ENCODE data around the gene CDH18.
A peak's percentile ranks its signal among the peaks of the same experiment; 100 is the strongest.

CDH18 gene

DNA sequence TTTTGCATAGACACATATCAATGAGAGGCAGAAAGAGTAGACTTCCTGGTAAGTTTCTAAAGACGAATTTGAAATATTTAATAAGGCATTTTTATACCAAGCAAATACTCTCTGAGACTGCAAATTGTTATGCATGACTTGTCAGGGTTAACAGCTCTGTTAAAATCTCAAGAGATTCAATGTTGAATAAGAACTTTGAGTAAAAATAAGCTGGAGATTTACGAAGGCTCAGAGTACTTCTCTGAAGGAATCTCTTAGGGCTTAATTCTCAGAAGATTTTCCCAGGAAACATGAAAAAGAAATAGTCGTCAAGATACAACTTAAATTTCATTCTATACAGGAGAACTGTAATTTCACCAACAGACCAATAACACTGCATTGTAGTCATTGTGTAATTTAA, 259.4 kb downstream of the CDH18 start:
- no peak for DNase-seq

DNA sequence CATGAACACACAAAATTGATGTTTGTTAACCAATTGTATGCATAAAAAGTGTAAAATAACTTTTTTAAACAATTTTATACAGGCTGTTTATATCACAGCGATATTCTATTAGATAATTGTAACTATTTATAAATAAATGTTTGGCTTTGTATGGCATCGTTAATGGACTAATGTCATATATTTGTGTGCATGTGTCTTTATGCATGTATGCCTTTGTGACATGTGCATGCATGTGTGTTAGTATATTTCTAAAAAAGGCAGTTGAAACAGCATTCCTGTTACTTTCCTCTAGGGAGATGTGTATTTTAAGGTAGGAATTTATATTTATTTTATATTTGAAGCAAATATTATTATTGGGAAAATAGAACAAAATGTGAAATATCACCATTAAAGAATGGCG, 268.9 kb downstream of the CDH18 start:
- DNase-seq = no peak

DNA sequence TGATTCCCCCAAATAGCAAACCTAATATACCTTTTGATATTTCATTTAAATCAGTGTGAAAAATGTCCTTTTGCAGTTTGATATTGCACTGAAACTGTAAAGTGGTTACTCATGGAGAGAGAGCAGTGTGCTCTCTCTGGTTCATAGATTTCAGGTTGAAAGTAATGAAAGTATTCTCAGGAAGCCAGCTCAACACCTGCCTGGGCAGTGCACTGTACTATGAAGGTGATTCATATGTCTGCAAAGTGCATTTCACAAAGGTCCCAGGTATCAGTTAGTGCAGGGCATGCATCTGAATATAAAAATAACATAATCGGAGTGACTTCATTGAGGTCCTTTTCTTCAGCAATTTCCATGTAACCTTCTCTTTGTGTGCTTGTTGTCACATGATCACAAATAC, 274.3 kb downstream of the CDH18 start:
- no peak for DNase-seq

DNA sequence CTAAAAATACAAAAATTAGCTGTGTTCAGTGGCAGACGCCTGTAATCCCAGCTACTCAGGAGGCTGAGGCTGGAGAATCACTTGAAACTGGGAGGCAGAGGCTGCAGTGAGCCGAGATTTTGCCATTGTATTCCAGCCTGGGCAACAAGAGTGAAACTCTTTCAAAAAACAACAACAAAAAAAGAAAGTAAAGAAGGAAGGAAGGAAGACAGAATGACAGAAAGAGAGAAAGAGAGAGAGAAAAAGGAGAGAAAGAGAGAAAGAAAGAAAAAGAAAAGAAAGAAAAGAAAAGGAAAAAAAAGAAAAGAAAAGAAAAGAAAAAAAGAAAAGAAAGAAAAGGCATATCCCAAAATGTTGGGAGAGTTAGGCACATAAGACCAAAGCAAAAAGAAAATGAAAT, 278.6 kb downstream of the CDH18 start:
- no peak for DNase-seq

DNA sequence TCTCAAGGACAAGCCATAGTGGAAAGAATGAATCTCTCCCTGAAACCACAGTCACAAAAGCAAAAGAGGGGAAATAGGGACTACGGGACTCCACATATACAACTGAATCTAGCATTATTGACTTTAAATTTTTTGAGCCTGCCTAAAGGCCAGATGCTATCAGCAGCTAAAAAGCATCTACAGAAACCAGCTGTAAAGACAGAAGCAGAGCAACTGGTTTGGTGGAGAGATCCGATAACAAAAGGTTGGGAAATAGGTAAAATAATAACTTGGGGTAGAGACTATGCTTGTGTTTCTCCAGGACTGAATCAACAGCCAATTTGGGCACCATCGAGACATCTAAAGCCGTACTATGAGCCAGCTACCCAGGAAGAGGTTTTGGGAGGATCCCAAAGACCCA, 281.2 kb downstream of the CDH18 start:
- DNase-seq = no peak

DNA sequence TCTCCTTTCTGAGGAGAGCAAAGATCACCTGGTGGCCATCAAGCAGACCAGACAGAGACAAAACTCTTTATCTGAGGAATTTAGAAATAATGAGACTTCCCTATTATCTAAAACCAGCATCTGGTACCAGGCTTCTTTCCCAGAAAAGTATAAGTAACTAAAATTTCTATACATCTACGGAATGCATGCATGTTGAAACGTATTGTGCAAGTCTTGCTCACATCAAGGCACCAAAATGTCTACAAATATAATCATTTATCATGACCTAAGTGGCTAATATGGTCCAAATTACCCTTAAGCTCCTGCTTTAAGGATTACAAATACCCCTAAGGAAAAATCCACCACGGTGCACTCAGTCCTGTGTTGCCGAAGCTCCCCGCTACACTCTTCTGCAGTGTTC, 286.3 kb downstream of the CDH18 start:
- no peak for DNase-seq

DNA sequence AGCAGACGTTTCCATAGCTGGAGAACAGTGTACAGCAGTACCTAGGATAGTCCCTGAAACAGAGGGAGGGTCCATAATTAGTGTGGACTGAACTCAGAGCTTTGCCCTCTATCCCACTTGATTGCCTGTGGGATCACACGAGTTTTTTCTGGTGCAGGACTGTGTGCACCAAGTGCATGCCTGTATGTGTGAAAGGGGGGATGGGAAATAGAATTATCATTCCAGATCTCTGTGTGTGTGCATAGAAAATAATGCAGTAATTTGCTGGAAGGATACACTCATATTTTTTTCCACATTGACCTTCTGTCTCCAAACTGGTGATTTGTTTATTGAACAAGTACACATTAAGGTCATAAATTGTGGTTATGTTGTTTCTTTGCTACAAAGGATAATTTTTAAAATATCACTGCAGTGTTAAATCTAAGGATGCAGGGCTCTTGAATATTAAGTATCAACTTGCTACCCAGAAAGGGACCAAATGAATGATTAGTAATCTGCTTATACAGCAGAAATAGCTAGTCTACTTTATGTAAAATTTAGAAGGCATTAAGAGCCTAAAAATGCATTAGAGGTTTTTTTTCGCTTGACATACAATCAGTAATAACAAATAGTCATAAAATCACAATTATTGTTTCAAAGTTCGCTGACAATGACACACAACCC, 292.9 kb downstream of the CDH18 start:
- no peak for DNase-seq

DNA sequence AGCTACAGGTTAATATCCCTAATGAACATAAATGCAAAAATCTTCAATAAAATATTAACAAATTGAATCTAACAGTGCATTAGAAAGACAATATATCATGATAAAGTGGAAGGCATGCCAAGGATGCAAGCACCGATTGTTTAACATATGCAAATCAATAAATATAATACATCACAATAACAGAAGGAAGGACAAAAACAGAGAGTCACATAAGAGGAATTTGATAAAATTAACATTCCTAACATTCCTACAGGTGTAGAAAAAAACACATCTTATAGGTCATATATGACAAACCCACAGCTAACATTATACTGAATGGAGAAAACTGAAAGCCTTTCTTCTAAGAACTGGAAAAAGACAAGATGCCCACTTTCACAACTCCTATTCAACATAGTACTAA, 297.0 kb downstream of the CDH18 start:
- no peak for DNase-seq

DNA sequence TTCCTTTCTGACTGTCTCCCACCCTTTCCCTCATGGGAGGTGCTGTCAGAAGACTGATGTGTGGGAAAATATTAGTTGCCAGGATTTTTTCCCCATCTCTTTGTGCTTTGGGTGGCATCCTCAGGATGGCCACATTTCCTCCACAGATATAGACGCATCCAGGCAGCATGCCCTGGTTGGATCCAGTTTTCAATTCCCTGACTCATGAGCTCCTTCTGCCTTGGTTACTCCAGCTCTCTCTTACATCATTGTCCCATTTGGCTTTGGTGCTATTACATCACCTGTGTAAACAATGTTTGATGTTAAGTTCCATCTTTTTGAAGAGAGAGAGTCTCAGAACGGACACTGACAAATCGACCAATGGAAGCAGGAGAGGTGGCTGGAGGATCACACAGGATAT, 302.5 kb downstream of the CDH18 start:
- DNase-seq = no peak

DNA sequence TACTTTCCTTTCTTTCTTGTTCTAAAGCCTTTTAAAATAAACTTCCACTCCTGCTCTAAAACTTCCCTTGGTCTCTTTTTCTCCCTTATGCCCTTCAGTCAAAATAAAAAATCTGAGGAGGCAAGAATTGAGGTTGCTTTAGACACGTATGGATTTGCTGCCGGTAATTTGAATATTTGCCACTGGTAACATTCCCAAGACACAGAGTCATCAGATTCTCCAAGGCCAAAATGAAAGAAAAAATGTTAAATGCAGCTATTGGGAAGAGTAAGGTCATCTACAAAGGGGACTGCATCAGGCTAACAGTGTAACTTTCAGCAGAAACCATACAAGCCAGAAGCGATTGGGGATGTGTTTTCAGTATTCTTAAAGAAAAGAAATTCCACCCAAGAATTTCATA, 311.1 kb downstream of the CDH18 start:
- DNase-seq = no peak

DNA sequence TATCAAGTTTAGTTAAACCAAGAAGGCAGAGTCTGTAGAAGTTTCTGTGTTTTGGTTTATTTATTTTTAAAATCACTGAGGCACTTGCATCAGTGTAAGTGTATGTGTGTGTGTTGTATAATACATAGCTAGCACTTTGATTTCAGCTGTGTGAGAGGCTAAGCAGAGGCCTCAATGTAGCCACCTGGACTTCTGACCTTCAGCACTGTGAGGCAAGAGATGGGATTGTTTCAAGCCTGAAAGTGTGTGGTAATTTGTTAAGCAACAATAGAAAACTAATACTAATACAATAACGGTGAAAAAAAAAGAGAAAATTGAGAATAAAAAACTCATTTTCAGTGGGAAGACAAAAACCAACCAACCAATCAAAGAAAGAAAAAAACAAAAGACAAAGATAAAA, 327.3 kb downstream of the CDH18 start:
- DNase-seq = no peak

DNA sequence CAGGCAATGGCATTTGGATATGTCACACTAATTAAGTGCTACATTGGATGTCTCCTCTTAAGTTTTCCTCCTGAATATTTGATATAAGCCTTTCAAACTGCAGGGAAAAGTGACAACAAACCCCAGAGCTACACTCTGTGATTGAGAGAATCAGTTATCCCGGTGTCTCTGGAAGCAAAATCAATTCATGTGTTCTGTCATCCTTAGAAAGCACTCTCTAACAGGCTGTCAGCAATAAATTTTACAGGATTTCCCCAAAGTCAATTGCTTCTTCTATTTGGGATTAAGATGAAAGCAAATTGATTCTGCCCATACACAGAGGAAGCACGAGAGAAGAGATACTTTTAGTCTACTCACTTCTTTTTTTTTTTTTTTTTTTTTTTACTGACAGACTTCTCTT, 332.4 kb downstream of the CDH18 start:
- no peak for DNase-seq

DNA sequence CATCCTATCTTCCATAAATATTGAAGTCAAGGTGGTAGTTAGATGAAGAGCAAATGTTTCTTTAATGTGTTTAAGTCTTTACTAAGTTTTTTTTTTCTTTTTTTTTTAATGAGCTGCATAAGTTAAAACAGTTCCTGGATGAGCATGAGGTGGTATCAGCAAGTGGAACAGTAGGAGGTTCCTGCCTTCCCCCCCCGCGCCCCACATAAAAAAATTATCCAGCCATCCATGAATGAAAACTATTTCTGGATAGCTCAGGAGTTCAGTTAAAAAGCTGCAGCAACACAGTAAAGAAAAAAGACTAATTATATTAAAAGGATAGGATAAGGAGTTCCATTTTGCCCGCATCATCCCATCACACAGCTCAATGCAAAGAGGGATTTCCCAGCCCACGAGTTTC, 349.5 kb downstream of the CDH18 start:
- DNase-seq = no peak

DNA sequence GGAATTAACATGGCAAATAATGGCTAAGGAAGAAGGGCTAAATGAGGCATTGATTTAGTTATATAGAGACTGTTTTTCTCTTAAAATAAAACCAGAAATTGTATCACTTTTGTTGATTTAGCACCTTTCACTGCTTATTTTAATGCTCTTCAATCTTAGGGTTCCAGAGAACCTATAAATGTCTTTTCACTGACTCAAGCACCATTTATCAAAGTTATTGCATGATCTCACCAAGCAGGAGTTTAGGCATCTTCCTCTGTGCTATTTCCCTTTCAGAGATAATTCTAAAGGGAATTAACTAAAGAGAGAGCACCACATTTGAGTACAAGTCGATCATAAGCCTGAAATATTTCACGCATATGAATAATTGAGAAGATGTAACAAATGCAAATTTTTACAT, 357.1 kb downstream of the CDH18 start:
- DNase-seq = no peak

DNA sequence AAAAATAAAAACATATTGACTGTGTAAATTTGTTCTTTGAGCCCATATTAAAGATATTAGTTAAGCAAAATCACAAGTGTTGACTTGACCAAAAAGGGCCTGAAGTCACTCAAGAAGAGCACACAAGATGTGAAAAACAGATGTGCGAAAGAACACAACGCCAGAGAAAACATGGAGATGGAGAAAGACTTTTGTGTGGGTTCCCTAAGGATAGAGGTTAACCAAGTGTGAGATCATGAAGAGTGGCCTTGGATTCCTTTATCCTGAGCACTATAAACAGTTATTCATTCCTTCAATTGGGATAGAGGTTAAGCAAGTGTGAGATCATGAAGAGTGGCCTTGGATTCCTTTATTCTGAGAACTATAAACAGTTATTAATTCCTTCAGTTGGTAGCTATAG, 361.8 kb downstream of the CDH18 start:
- no peak for DNase-seq

DNA sequence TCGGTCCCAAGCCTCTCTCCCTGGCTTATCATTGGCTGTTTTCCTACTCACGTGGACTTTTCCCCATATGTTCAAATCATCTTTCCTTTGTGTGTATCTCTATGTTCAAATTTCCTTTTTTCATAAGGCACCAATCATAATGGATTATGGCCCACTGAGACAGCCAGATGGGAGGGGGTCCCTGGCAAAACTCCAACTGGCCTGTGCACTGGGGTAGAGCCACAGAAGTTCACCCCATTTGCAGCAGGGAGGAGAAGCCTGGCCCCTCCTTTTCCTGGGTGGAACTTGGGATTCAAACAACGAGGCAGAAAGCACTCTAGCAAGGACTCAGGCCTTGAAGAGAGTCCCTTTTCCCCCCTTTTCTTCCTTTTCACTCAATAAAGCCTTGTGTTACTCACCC, 362.4 kb downstream of the CDH18 start:
- no peak for DNase-seq

DNA sequence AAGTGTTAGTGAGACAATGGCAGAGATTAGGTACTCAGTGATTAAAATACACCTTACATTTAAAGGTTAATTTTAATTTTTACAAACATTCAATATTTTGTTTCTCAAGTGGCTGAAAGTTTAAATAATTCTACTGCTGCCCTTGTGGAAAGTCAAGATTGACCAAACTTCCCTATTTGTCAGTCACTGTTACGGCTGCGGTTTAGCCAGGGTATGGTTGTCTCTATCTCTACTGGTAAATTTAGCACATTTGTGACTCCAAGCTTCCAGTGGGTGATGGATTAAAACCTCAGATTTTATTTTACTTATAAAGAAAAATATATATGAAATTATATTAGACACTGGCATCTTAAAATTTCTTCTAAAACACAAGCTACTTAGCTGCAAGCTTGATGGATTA, 368.4 kb downstream of the CDH18 start:
- DNase-seq = no peak

DNA sequence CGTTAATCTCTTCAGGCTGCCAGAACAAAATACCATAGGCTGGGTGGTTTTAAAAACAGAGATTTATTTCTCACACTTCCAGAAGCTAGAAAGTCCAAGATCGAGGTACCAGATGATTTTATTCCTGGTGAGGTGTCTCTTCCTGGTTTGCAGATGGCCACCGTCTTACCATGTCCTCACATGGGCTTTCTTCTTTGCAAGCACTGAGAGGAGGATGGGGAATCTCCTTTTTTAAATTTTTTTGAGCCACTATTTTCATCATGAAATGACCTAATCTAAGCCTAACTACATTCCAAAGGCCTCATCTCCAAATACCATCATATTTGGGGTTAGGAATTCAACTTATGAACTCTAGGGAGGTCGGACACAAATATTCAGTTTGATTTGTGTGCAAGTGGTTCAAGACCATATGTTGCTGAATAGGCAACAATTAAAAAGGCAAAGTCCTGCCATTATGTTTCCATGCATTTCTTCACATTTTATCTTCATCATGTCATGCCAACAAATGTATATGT, 371.2 kb downstream of the CDH18 start:
- no peak for DNase-seq

DNA sequence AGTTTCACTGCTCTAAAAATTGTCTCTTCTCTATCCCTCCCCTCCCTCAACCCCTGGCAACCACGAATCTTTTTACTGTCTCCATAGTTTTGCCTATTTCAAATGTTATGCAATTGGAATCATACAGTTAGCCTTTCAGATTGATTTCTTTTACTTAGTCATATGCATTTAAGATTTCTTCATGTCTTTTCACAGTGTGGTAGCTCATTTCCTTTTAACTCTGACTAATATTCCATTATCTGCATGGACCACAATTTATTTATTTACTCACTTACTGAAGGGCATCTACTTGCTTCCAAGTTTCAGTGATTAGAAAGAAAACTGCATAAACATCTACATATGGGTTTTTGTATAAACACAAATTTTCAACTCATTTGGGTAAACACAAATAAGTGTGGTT, 372.3 kb downstream of the CDH18 start:
- peak; percentile 3 to 21 for DNase-seq

DNA sequence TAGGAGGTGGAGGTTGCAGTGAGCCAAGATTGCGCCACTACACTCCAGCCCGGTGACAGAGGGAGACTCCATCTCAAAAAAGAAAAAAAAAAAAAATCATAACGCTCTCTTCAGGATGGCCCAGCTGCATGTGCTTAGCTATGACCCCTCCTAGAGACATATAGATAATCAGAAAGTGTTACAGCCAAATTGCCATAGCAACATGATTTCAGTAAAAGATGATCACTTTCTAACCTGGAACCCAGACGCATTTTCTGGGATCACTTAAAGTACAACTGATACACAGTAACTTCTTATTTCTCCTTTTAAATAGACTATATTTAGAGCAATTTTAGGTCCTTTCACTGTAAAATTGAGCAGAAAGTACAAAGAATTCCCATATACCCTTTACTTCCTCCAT, 372.9 kb downstream of the CDH18 start:
- no peak for DNase-seq

DNA sequence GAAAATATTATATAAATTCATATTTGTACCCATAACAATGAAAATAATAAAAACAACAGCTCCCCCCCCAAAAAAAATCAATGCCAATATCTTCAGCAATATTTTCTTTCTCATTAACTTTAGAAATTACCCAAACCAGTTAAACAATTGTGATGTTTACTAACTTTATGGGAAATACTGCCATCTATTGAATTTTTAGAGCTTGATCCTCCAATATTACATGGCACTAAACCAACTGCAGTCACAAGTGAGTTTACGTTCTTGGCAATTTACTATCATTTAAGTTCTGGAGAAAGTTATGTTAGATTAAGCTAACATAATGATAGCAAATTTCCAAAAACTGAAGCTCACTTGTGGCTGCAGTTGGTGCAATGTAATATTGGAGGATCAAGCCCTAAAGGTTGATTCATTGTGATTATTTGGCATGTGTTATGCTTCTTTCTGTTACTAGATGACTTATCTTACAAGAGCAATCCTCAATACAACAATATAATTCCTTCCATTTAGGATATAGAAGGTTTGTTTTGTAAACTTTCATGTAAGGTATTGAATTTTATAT, 379.5 kb downstream of the CDH18 start:
- DNase-seq = peak in 1 of 2 experiments; percentile 13

DNA sequence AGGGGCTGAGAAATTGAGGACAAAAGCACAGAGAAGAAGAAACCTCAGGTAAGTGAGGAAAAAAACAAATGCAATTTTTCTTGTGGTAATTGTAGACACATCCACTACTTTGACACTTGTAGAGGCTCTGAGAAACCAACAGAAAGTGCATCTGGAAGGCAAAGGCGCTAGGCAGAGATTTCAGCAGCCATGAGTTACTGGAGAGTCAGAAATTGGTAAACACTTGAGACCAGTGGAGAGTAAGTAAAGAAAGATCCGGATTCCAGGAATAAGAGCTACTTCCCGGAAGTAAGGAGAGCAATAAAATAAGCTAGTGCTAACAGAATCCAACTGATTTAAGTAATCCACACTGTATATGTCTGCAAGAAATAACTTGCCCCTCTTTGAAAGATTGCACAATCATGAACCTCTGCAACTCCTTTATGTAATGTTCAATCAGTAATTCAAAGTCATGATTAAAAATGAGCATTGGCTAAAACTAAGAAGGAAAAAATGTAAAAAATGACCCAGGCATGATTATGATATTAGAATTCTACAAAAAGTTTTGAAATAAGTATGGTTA, 382.1 kb downstream of the CDH18 start:
- DNase-seq = no peak

DNA sequence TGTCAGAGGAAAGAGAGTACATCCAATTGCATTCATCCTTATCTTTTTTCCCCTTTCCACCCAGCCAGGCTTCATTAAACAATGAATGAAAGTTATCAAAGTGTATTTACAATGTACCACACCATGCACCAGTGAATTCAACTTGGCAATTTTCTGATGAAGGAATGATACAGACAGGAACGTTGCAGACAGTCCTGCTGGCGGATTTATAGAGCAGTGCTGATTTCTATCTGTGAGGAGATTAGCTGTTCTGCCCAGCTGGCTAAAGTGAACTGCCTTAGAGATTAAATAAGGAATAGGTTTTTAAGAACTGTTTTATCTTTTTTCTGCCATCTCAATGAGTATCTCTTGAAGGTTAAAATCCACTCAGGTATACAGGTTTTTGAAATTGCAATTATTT, 403.9 kb downstream of the CDH18 start:
- no peak for DNase-seq

DNA sequence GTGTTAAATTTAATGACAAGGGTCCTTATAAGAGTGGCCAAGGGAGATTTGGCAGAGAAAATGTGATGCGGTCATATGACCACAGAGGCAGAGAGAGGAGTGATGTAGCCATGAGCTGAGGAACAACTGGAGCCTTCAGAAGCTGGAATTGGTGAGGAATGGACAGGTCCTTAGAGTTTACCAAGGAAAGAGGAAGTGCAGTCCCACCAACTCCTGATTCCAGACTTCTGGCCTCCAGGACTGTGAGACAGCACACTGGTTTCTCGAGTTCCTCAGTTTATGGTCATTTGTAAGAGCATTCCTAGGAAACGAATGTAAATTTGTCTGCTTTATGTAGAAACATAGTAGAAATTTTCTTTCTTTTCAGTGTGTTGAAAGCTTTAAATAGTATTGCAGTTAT, 410.1 kb downstream of the CDH18 start:
- no peak for DNase-seq

DNA sequence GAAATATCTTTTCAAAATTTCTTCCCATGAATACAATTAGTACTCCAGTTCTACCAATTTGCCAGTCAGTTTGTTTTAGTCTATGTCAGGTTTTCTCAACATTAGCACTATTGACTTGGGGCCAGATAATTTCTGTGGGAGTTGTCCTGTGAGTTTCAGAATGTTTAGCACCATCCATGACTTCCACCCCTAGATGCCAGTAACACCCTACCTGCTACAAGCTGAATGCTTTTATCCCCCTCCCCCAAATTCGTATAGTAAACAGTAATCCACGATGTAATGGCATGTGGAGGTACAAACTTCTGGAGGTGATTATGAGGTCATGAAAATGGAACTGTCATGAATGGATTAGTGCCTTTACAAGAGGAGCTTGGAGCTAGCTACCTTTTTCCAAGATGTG, 420.0 kb downstream of the CDH18 start:
- DNase-seq = no peak

Measured in NCI-H526 (cell line).